NT2/D1 (cell line): Measurements from ENCODE around the gene TCF15.
"Not testable (repeated sequence)": the region's sequence is repeated elsewhere in the genome, so short reads cannot be mapped to it uniquely, and the experiment has no call there.

ENCODE experiments used
- DNase-seq: peaks from one replicate; pipeline ENCODE4 v3.0.0-alpha.2; 2011; ENCODE audit warnings: low read depth, low spot score
- H3K27me3 ChIP-seq: 2 replicates; pipeline ENCODE4 v1.6.0; 2011; ENCODE audit warnings: mild to moderate bottlenecking; ENCODE audit not compliant: insufficient read length, insufficient read depth
- H3K36me3 ChIP-seq: 2 replicates; pipeline ENCODE4 v1.6.1; 2011; ENCODE audit warnings: mild to moderate bottlenecking, low read length, mixed read lengths; ENCODE audit not compliant: insufficient read depth, insufficient read length
- H3K4me1 ChIP-seq: 2 replicates; pipeline ENCODE4 v1.5.1; 2011; ENCODE audit not compliant: insufficient read depth, insufficient read length
- H3K4me3 ChIP-seq: 2 replicates; pipeline ENCODE4 v1.5.1; 2011; ENCODE audit warnings: low read depth; ENCODE audit not compliant: insufficient read length
- H3K9ac ChIP-seq: 2 replicates; pipeline ENCODE4 v1.6.0; 2011; ENCODE audit warnings: low read depth; ENCODE audit not compliant: insufficient read length
- H3K9me3 ChIP-seq: 2 replicates; pipeline ENCODE4 v1.5.1; 2011; ENCODE audit warnings: mild to moderate bottlenecking, low read length; ENCODE audit not compliant: insufficient read depth
- SUZ12 ChIP-seq: IDR thresholded peaks from 2 replicates; pipeline ENCODE4 v1.6.1; 2011; ENCODE audit not compliant: insufficient read length, insufficient read depth; ENCODE audit errors: extremely low read depth
- YY1 ChIP-seq: IDR thresholded peaks from 2 replicates; pipeline ENCODE4 v1.6.1; 2011; ENCODE audit not compliant: insufficient read length, insufficient read depth
- ZNF274 ChIP-seq: IDR thresholded peaks from 2 replicates; pipeline ENCODE4 v1.6.1; 2011; ENCODE audit warnings: mild to moderate bottlenecking, low read depth, low read length

The TCF15 gene

DNA sequence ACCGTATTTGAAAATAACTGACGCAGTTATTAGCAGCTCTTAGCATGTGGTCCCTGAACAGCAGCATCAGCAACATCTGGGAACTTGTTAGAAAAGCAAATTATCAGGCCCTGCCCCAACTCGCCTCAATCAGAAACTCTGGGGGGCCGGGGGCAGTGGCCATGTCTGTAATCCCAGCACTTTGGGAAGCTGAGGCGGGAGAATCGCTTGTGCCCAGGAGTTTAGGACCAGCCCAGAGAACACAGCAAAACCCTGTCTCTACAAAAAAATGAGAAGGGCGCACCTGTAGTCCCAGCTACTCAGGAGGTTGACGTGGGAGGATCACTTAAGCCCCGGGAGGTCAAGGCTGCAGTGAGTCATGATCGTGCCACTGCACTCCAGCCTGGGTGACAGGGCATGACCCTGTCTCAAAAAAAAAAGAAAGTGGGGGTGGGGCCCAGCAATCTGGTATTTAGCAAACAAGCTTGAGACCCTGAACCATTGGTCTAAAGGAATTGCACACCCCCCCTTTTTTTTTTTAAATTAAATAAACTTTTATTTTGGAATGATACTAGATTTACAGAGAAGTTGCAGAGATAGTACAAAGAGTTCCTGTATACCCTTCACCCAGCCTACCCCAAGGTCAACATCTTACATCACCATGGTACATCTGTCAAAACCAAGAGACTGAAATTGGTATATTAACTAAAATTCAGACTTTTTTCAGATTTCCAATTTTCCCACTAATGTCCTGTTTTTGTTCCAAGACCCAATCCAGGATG, 36.2 kb upstream of the TCF15 start:
- Histone ChIP-seq H3K4me1 (no peaks in the 10 kb centered on the region), H3K9me3 (no peaks in the 10 kb centered on the region; the same call in 1 of the 2 replicates), H3K36me3 (peaks cover 40% of the 10 kb centered on the region), H3K9ac (no peak overlapping the region), H3K4me3 (no peak overlapping the region), H3K27me3 (no peaks in the 10 kb centered on the region)
- TF ChIP-seq ZNF274 (no peak), SUZ12 (no peak), YY1 (no peak)
- no peak for DNase-seq

DNA sequence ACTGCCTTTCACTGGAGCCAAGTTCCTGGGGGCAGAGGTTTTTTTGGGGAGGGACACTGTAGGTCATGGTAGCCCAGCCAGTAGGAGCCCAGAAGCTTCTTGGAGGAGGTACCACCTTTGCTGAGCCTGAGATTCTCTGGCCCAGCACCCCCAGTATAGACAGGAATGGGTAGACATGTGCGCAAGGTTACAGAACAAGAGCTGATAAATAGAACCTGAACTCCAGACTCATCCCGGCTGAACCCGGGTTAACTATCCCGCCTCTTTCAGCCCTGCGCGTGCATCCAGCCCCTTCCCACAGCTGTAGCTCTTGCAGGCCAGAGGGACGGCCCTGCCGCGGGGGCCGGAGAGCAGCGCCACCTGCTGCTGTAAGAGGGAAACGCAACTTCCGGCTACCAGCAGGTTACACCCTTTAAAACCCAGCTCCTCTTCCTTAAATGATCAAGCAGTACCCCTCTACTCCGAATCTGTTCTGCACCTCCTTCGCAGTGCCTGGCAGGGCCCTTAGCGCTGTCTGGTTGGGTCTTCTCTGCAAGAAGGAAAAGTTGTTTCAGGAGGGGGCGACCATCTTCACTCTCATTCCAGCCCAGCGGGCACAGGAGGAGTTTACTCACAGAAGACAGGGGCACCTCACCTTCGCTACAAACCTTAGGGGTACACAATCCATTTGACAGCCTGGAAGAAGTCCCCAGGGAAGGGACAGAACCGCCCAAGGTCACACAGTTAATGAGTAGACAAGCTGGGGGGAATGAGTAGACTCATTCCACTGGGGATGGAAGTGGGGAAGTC, 35.4 kb upstream of the TCF15 start:
- Histone ChIP-seq H3K4me3 (no peak overlapping the region), H3K4me1 (no peaks in the 10 kb centered on the region), H3K9me3 (no peaks in the 10 kb centered on the region; the same call in 1 of the 2 replicates), H3K9ac (no peak overlapping the region), H3K36me3 (peaks cover 34% of the 10 kb centered on the region), H3K27me3 (no peaks in the 10 kb centered on the region)
- DNase-seq, result peak; percentile 78
- TF ChIP-seq SUZ12, result no peak
- TF ChIP-seq YY1, result no peak
- no peak for TF ChIP-seq ZNF274

- TF ChIP-seq SUZ12 (no peak), YY1 (no peak), ZNF274 (no peak)
- no peaks in the 10 kb centered on the region; the same call in 1 of the 2 replicates for H3K9me3 ChIP-seq
- no peak overlapping the region for H3K4me3 ChIP-seq
- H3K4me1 ChIP-seq, result no peaks in the 10 kb centered on the region
- DNase-seq, result no peak
- peaks cover 27% of the 10 kb centered on the region for H3K36me3 ChIP-seq
- H3K9ac ChIP-seq, result no peak overlapping the region
- no peaks in the 10 kb centered on the region for H3K27me3 ChIP-seq
Measured at GRCh38 chr20:644692-645317, 34.7 kb upstream of the TCF15 start.

DNA sequence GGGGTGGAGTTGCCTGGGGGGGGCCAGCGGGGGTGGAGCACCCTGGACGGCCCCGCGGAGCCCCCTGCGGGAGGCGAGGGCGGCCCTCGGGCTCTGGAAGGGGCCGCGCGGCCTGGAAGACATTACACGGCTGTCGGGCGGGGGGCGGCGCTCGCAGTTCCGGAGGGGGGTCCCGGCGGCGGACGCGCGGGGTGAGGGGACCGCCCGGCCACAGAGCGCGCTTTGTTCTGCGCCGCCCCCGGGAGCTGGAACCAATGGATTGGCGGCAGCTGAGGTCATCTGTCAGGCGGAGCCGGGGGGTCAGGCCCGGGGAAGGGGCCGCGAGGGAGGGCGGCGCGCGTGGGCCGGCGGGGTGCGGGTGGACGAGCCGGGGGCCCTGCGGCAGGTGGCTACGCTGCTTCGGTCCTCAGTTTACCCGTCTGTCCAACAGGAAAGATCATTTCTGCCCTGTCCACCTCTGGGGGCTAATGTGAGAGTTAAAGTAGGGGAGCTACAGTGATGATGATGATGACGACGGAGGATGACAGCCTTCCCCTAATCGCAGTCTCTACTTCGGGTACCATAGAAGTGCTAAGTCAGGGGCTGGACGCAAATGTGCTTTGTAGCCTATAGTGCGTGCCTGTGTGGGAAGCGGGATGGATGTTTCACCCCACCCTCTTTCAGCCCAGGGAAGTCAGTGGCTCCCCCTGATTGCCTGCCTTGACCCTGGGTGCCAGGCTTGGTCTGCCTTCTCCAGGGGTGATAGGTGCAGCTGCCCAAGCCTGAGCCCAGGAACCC, 32.5 kb upstream of the TCF15 start:
- H3K9ac ChIP-seq, result no peak overlapping the region
- H3K4me3 ChIP-seq, result no peak overlapping the region
- no peak for DNase-seq
- TF ChIP-seq YY1, result no peak
- TF ChIP-seq SUZ12, result no peak
- no peak for TF ChIP-seq ZNF274
- H3K9me3 ChIP-seq, result no peaks in the 10 kb centered on the region; the same call in 1 of the 2 replicates
- H3K36me3 ChIP-seq, result peaks cover 9% of the 10 kb centered on the region
- no peaks in the 10 kb centered on the region for H3K27me3 ChIP-seq
- H3K4me1 ChIP-seq, result no peaks in the 10 kb centered on the region

DNA sequence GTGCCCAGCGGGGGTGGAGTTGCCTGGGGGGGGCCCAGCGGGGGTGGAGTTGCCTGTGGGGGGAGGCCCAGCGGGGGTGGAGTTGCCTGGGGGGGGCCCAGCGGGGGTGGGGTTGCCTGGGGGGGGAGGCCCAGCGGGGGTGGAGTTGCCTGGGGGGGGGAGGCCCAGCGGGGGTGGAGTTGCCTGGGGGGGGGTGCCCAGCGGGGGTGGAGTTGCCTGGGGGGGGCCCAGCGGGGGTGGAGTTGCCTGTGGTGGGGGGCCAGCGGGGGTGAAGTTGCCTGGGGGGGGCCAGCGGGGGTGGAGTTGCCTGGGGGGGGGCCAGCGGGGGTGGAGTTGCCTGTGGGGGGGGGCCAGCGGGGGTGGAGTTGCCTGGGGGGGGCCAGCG, 31.9 kb upstream of the TCF15 start:
- not testable (repeated sequence) for H3K4me3 ChIP-seq, H3K9me3 ChIP-seq, H3K27me3 ChIP-seq, H3K4me1 ChIP-seq, H3K9ac ChIP-seq, DNase-seq, H3K36me3 ChIP-seq

GRCh38 chr20:641516-641875, 31.4 kb upstream of the TCF15 start:
- Histone ChIP-seq H3K36me3 (no peaks in the 10 kb centered on the region), H3K9me3 (no peaks in the 10 kb centered on the region), H3K9ac (no peak overlapping the region), H3K27me3 (no peaks in the 10 kb centered on the region), H3K4me3 (no peak overlapping the region), H3K4me1 (no peaks in the 10 kb centered on the region)
- DNase-seq, result no peak
- TF ChIP-seq ZNF274 (no peak), YY1 (no peak), SUZ12 (no peak)
